Measurements from ENCODE around the gene FGF12.

Gene FGF12

DNA sequence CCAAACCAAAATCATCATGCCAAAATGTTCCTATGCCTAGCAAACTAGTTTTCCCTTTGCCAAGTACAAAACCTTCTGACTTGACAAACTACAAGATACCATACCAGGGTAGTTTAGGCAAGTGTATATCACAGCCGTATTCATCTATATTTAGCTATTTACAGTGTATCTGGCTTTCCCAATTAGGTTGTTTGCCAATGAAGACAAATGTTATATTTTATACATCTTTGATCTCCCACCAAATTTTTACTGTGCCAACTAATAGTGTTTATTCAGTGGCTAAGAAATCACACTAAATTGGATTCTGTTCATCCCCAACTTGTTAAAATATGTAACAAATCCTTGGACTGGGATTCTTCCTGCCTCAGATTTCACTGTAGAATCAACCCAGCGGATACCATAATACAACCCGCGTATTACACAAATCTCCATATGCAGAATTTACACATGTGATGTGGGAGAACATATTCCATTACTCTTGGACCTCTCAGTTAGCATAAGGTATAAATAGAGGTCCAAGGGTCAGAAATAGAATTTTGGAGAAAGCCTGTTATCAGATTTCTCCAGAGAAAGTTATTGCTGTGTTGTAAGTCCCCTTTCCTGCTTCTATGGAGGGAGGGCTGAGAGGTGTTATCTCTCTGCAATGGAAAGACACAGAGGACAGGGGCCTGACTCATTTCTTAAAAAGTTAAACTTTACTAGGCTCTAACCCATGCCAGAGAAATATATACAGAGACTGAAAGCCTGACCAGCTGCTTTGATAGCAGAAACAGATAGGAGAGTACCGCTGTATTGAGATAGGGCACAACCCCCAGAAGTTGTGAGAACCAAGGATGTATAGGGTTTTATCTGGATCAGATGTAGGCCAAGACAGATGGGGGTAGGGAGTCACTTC, 467.0 kb downstream of the FGF12 start:
- no peak for DNase-seq (ENCODE audit: low spot score)

DNA sequence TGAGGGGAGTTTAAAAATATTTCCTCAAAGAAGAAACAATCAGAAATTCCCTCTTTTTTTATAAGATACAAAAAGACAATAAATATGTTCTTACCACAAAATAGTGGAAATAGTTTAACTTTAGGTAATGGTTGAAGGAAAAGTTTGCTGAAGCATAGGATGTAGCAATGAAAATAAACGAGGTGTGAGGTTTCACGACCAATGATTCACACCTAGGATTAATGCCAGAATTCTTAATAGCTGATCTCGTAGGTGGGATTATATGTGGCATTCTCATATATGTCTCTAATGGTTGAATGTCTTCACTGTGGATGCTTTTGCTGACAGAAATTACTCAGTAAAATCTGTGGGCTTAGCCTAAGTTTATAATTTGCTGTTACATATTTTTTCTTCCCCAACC, 467.7 kb downstream of the FGF12 start:
- no peak for DNase-seq (ENCODE audit: low spot score)

DNA sequence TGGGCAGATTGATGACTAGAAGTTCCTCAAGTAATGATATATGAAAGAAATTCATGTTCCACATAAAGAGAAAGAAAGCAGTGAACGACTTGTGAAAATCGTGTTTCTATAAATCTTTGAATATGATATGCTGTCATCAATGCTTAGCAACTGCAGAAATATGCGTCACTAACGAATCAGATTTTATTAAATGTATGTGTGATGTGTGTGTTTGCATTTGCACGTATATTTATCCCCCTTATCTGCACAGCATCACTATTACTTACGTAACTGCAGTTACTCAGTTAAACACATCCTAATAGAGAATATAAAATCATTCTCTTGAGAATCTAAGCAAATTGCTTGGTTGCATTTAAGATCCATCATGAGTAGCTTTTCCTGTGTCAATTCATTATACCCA, 468.6 kb downstream of the FGF12 start:
- no peak for DNase-seq (ENCODE audit: low spot score)

DNA sequence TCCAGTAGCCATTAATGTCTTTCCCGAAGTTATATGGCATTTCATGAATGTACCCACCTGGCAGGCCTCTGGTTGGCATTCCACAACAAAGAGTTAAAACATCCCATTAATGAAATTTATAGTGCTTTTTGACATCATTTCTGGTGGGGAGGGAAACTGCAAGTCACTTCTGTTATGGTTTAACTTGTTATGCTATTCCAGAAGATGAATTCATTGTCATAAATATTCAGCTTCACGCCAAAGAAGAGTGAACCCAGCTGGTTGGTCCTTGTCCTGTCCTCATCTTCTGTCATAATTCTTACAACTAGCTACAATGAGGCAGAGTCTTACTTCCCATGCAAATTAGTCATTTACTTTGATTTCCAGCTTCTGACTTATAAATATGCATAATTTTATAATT, 471.5 kb downstream of the FGF12 start:
- no peak for DNase-seq (ENCODE audit: low spot score)

DNA sequence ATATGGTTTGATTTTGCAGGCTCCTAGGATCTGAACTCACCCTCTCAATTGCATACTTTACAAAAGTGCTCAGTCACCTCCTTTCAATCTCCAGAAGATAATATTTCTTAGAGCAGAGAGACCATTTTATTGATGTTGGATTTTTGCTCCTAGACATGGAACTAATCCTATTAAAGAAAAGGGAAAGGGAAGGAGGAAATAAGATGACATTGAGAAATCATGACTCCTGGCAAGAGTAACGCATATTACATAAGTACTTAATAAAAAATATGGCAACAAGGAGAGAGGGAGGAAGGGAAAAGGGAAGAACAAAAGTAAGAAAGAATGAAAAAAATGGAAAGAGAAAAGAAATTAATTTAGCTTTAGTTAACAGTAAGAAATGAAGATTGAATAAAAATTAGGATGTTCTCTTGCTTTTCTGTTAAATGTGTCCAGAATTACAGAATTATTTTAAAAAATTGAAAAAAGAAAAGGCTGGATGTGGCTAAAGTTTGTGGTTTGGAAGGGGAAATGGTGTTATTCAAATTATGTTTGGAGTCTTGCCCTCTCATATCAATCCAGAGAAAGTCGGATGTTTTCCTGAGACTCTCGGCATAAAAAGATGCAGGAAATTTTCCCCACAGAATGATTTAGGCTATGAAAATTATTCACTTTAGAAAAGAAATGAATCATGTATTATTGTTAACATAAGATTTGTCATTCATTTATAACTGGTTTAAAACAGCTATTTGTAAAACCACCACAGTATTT, 474.0 kb downstream of the FGF12 start:
- no peak for DNase-seq (ENCODE audit: low spot score)

DNA sequence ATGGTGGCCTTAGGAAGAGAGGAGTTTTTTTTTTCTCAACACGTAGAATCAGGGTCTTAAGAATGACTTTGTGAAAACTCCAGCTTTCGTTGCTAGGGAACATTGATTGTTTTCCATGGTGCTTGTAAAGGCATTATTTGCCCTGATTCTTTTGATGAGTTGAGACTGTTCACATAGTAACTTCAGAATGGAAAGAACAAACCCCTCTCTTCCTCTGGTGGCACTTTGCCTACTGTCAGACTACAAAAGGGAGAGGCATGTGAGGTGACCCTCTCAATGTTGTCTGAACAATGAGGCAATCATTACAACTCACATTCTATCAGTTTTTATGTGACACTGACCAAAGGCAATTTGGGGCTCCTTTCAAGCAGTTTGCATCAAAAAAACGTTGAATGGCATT, 477.8 kb downstream of the FGF12 start:
- DNase-seq (ENCODE audit: low spot score) = no peak

DNA sequence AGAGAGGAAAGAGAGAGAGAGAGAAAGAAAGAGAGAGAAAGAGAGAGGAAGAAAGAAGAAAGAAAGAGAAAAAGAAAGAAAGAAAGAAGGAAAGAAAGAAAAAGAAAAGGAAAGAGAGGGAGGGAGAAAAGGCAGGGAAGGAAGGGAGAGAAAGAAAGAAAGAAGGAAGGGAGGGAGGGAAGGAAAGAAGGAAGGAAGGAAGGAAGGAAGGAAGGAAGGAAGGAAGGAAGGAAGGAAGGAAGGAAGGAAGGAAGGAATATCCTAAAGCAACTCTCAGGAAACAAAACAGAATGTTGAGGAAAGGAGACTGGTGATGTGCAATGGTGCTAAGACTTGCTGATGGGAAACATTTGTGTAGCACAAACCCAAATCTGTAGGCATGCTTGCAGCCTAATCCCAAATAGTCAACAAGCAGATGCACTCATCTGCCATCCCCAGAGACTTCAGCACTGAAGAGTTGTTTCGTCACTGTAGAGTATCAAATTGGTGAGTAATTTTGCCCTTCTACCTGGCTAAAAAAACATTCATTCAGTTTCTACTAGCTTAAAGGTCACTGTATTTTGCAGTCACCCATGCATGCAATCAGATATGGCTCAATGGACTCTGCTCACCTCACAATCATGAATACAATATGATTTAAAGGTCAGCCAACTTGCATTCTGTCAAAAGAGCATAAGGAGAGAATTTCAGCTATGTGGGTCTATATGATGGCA, 480.3 kb downstream of the FGF12 start:
- no peak for DNase-seq (ENCODE audit: low spot score)

DNA sequence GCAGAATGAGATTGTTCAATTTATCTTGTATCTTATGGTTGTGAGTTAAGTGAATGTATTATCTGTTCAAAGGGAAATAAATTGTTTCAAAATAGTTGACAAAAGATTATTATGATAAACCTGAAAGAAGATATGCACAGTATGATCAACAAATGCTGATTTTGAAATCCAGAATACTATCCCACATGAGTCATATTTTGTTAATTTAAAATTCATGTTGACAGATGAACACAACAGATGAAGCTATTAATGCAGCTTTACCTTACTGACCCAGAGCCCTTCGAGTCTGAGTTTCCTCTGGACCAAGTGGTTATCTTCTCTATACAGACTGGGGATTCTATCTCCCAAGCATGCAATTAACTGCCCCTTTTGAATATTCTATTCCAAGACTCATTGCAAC, 482.8 kb downstream of the FGF12 start:
- DNase-seq (ENCODE audit: low spot score) = no peak

DNA sequence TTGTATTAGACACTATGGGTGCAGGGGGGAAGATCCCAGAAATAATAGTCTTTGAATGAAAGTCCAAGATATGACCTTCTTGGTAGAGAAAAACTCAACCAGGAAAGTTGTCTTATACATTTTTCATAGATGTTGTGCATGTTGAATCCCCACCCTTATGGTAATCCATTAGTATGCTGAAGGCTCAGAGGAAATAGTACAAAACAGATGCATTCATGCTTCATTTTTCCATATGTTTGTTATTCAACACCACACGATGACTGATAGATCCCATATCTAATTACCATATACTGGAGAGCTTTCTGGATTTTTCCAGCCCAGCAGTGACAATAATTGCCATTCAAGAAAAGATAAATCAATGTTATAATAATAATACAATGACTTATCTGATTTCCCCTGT, 487.4 kb downstream of the FGF12 start:
- DNase-seq (ENCODE audit: low spot score) = no peak

DNA sequence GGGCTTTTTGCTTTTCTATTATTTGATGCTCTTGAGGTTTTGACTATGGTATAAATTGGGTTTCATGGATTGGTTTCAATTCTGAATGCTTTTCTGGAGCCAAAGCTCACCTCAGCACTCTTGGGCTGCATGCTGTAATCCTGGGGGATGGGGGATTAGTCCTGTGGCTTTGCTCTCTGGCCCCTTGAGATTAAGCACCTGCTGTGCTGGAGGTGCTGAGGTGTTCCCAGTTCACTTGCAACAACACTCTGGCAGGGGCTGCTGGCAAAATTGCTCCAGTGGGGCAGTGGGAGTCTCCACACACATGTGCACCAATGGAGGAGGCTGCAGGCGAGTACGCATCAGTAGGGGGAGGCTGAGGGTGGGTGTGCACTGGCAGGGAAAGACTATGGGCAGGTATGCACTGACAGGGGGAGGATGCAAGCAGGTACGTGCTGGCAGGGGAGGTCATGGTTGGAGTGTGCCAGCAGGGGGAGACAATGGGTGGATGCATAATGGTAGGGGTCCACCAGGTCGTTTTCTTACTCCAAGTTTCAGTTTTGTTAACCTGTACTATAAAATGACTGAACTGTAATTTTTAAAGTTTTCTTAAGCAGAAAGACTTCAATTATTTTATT, 489.2 kb downstream of the FGF12 start:
- DNase-seq (ENCODE audit: low spot score) = no peak

DNA sequence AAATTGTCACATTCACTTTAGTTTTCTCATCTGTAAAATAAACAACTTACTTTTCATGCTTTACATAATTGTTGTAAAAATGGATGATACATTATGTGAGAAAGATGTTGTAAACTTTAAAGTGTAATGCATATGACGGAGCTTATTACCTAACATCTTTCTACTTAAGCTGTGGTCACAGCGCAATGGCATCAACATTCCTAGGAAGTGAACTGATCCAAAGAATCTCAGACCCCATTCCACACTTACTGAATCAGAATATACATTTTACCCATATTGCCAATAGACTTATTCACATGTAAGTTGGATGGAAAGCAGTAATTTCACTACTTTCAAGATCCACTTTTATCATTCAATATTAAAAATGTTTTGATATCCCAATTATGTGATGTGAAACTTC, 497.5 kb downstream of the FGF12 start:
- no peak for DNase-seq (ENCODE audit: low spot score)

DNA sequence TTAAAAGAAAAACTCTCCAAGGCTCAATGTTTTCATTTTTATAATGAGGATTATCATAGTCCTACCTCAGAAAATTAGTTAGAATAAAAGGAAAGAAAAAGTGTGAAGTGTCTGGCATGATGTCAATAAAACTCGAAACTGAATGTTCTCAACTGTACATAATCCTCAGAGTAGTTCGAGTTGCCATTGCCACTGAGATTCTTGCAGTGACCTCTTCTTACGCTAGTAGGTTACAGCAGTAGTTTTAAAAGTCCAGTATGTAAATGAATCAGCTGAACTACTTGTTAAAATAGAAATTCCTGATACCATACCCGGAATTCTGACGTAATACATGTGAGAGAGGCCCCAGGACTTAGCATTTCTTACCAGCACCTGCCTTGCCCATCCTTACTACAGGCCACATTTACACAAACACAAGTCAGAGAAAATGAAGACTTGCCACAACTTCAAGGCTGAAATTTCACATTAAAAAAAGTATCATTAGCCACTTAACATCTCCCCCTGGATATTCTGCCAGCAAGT, 502.6 kb downstream of the FGF12 start:
- DNase-seq (ENCODE audit: low spot score) = no peak

DNA sequence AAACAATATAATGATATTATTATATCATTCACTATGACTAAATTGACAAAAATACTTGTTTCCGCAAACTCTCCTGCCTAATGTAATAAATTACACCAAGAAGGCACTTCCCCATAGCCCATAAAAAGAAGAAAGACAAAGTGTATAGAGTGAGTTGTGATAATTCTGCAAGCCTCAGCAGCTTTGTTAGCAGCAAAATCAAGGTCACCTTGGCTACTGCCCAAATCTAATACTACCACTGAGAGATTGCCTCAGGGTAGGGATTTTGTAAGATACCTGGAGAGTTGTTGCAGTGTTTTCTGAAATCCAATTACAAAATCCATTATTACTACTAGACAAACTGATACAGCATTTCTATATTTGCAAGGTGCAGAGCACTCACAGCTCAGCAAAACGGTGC, 503.5 kb downstream of the FGF12 start:
- no peak for DNase-seq (ENCODE audit: low spot score)

DNA sequence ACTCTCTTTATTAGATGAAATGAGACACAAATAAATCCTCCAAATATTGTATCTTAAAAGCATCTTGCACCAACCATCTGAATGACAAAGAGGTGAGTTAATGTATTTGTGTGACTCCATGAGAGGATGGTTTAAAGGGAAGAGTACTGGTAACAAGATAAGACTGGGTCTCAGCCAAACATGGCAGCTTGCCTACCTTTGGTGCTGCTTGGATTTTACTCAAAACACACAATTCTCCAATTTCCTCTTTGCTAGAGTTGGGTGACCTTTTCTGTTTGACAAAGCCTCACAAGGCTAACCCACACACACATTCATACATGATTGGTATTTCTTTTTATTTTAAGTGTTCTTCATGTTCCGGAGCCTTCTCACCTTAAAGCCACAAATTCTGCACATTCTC, 506.4 kb downstream of the FGF12 start:
- DNase-seq (ENCODE audit: low spot score) = no peak

DNA sequence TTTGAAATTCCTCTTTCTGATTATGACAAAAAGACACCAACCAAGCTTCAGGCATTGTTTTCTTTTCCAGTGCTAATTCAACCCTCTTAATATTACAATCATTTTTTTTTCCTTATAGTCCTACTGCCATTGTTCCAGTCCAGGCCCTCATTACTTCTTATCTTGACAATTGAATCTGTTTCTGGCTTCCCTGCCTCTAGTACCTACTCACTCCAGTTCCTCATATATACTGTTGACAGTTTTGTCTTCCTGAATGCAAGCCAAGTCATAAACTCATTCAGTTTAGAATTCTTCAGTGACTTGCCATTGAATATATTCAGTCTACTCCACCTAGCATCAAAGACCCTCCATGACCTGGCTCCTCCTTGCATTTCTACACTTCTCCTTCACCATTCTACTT, 507.4 kb downstream of the FGF12 start:
- DNase-seq (ENCODE audit: low spot score) = no peak

DNA sequence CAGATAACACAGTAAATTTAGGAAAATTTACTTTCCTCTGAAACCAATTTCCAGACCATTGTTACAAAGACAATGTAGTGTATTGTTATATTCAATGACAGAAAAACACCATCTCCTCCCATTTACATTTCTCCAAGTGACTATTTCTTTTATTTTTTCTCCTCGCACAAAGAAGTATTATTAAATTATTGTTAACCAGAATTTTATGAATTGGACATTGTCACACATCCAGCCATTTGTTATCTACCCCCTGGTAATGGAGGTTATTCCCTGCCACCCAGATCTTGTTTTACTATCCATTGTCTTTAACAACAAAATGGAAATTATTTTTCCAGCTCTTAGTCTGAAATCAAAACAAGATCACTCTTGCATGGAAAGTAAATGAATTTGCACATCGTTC, 511.3 kb downstream of the FGF12 start:
- no peak for DNase-seq (ENCODE audit: low spot score)

DNA sequence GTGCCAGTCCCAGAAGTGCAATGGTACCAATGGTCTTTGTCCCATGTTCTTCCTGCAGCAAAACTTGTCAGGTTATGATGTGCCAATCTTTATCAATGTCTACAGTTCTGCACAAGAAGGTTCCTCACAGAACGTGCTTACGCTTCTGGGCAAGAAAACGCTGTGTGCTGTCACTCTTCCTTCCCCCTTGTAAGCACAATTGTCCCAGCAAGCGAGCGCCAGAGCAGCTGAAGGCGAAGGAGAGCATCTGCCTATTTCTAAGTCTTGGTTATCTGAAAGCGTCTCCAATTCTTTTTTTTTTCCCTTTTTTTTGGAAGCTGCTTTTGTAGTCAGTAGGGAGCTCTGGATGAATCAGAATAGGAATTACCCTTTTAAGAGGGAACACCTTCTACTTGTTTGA, 514.4 kb downstream of the FGF12 start:
- DNase-seq (ENCODE audit: low spot score) = no peak

DNA sequence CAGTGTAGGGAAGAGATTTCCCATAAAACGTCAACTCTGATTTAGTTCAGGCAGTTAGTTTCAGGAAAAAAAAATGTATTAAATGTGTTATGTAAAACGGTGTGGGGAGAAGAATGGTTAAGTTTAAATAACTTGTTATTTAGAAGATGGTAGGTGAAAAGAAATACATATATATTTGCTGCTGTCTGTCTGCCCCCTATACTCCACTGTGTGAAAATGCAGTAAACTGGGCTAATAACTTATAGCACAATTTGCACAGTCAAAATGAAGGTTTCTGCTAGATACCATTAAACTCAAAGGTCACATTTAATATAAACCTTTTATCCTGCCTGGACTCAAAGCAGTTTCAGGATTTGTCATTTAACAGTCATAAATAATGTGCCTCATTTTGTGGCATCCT, 515.0 kb downstream of the FGF12 start:
- no peak for DNase-seq (ENCODE audit: low spot score)

DNA sequence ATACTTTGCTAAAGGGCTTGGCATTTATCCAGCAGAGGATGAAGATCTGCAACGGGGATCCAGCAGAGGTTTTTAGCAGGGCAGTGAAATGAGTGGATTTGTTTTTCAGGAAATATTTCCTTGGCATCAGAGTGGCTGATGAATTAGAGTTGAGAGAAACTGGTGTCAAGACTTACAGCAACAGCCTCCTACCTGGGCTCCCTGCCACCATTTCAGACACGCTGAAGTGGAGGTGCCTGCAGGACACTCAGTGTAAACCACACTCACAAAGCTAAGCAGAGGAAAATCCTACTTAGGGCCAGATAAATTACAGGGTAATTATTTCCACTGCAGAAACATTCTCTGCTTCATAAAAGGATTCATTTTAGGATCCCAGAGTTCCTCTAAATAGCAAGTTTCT, 519.7 kb downstream of the FGF12 start:
- no peak for DNase-seq (ENCODE audit: low spot score)

DNA sequence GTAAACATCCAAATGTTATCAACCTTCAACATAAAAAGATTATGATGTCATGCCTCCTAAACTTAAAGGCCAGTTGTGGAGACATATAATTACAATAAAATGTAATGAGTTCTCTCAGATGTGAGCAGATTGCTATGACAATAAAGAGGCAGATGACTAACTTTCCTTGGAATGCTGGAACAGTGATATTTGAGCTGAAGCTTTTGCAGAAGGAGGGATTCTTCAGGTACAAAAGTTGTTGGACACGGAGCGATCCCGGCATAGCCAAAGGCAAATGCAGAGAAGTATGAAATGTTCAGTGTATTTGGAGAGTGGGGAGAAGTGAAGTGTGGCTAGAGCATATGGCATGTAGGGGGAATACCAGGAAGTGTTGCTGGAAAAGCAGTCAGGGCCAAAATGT, 520.1 kb downstream of the FGF12 start:
- no peak for DNase-seq (ENCODE audit: low spot score)

DNA sequence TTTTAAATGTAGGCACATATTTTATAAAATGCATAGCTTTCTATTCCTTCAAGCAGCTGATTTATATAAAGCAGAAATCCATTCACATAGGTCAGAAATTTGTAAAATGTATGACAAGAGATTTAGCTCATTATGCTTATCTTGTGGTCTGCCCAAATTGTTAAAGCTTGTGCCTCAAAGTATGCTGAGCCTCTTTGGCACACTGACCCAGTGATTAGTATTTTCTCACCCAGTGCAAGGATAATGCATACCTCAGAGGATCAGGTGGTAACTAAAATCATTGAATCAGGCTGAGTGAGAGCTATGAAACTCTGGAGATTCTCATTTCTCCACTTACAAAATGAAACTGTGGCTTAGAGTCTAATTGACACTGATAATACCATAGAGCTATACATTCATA, 533.3 kb downstream of the FGF12 start:
- no peak for DNase-seq (ENCODE audit: low spot score)

DNA sequence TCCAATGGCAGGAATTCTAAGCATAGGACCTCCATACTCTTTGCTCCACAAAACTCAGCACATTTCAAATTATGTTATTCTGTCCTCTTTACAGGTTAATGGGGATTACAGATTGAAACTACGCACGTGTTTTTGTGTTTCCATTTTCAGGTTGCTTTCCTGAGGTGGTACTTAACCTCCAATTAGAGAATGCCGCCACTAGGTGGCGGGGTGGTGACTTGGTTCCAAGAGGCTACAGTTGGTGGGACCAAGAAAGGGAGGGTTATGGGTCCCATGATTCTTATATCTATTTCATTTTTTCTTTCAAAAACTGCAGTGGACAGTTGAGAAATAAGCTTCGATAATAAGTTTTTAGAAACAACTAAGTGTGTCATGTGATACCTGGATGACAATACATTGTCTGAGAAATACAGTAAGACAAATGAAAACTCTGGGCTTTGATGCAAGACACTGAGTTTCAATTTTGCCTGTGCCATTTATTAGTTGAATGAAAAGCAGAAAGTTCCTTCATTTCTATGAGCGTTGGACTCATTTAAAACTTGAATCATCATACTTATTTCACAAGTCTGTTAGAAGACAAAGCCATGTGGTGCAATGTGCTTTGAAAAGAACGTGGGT, 539.0 kb downstream of the FGF12 start:
- peak; percentile 65 for DNase-seq (ENCODE audit: low spot score)
